ENCODE data around the gene GRIA4. TPM values are rescaled to one million over a fixed set of nuclear protein-coding genes. Genes with fewer than 3 reads are reported as not detected.

The GRIA4 gene
- total RNA-seq, 2 experiments from 2014 or later, result not detected

DNA sequence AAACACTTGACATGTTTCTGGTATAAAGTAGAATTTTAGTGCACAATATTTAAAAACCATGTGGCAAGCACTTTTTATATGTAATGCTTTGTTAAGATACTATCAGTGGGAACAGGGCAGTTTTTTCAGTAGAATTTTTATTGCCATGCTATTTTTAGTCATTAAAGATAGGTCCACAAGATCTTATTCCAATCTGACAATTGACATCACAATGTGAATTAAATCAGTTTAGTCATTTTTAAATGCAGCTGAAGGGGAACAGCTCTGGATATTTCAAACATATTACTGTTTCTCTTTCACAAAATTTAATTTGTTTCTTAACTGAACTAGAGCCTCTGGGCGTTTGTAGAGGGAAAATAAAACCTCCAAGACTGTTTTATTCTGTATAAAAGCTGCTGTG is 218.0 kb downstream of the GRIA4 start:
- POLR2A ChIA-PET, result no interaction called here
- Mint-ChIP-seq H3K4me1 (ENCODE audit: low read depth) (no peaks in the 10 kb centered on the region), H3K27ac (no peak overlapping the region), H3K9me3 (no peaks in the 10 kb centered on the region), H3K4me3 (no peak overlapping the region), H3K36me3 (no peaks in the 10 kb centered on the region), H3K27me3 (no peaks in the 10 kb centered on the region)
- no peak for DNase-seq
- intact Hi-C loops (cut with micrococcal nuclease), result no loop called here
- CTCF ChIA-PET, result no interaction called here

DNA sequence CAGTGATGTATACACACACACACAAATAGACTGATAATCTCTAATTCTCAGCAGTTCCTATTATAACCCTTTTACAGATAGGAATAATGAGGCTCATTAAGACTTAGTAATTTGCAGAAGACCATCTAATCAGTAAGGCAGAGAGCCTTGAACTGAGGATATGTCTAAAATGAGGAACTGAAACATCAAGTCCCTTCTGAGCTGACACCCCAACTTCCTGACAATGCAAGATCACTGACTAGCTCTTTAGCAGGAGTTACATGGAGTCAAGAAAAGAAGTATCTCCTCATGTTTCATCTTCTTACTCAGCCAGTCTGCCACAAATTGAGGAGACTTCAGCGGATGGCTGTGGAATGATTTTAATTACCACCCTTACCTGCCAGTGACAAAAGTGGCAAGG is 219.2 kb downstream of the GRIA4 start:
- ChIA-PET CTCF (no interaction called here), POLR2A (no interaction called here)
- no peaks in the 10 kb centered on the region for H3K36me3 Mint-ChIP-seq
- intact Hi-C loops (cut with micrococcal nuclease), result no loop called here
- no peaks in the 10 kb centered on the region for H3K27me3 Mint-ChIP-seq
- H3K27ac Mint-ChIP-seq, result no peak overlapping the region
- no peak for DNase-seq
- H3K9me3 Mint-ChIP-seq, result no peaks in the 10 kb centered on the region
- H3K4me3 Mint-ChIP-seq, result no peak overlapping the region
- H3K4me1 Mint-ChIP-seq (ENCODE audit: low read depth), result no peaks in the 10 kb centered on the region

DNA sequence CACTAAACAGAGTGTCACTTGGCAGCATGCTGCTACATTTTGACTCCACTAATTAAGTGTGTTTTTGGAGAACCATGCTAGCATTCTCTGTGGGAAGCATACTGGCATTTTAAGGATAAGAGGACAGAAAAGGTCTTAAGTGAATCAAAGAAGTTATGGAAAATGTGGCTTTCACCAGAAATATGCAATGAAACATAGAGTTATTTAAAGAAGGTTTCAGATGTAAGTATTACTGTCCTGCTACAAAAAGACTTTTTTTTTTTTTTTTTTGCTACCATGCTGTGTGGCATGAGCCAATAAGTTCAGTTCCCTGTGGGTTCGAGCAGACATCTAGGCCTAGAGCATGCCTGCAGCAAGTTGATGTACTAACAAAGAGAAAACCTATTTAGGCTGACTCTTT is 224.6 kb downstream of the GRIA4 start:
- H3K36me3 Mint-ChIP-seq, result no peaks in the 10 kb centered on the region
- intact Hi-C loops (cut with micrococcal nuclease), result no loop called here
- H3K4me1 Mint-ChIP-seq (ENCODE audit: low read depth), result no peaks in the 10 kb centered on the region
- CTCF ChIA-PET, result no interaction called here
- no peak for DNase-seq
- H3K27me3 Mint-ChIP-seq, result peaks cover 2% of the 10 kb centered on the region
- POLR2A ChIA-PET, result no interaction called here
- H3K27ac Mint-ChIP-seq, result no peak overlapping the region
- no peaks in the 10 kb centered on the region for H3K9me3 Mint-ChIP-seq
- H3K4me3 Mint-ChIP-seq, result no peak overlapping the region

DNA sequence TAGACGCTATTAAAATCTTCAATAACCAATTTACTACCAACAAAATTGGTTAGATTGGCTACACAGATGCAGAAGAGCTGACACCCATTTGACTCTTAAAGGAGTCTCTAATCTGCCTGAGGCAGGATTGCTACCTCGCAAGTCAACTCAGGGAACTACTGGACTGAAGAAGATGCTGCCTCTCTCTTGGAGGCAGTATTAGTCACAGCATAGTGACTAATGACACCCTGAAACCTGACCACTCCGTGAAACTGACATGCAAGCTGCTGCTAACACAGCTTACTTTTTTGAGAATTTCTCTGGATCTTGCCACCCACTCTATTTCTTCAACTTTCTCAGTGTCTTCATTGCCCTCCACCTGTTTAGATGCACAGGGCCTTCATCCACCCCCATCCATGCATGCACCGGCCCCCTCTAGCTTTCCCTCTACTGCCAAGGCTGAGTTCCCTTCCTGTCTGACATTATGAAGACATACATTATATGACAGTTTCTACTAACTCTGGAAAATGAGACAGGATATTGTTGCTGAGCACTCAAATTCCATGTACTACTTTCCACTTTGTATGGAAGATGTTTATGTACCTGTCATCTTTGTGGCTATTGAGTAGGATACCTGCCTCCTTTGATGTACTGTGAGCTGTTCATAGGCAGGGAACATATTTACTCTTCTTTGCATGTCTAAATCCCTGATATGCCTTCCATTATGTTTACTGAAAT is 229.0 kb downstream of the GRIA4 start:
- Mint-ChIP-seq H3K27me3 (peaks cover 2% of the 10 kb centered on the region), H3K27ac (no peak overlapping the region), H3K4me1 (ENCODE audit: low read depth) (no peaks in the 10 kb centered on the region), H3K36me3 (no peaks in the 10 kb centered on the region), H3K4me3 (no peak overlapping the region), H3K9me3 (no peaks in the 10 kb centered on the region)
- ChIA-PET CTCF (no interaction called here), POLR2A (no interaction called here)
- no peak for DNase-seq
- intact Hi-C loops (cut with micrococcal nuclease), result no loop called here

DNA sequence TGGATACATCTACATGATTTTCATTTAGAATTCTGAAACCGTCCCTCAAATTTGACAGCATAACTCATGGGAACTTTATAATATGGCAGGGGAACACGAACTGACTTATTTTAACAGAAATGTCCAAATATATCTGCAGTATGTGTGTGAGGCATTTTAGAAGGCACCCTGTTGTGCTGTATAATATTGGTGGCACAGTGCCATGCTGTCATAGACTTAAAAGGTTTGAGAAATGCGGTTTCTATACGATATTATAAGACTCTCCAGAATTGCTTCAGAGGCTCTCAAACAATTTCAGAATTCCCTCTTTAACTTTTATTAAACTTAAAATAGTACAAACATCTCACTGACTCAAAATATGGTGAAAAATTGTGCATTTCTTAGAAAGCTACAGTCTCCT is 230.5 kb downstream of the GRIA4 start:
- H3K36me3 Mint-ChIP-seq, result no peaks in the 10 kb centered on the region
- POLR2A ChIA-PET, result no interaction called here
- intact Hi-C loops (cut with micrococcal nuclease), result no loop called here
- no peaks in the 10 kb centered on the region for H3K9me3 Mint-ChIP-seq
- CTCF ChIA-PET, result no interaction called here
- no peaks in the 10 kb centered on the region for H3K4me1 Mint-ChIP-seq (ENCODE audit: low read depth)
- H3K27ac Mint-ChIP-seq, result no peak overlapping the region
- no peak for DNase-seq
- peaks cover 2% of the 10 kb centered on the region for H3K27me3 Mint-ChIP-seq
- H3K4me3 Mint-ChIP-seq, result no peak overlapping the region

DNA sequence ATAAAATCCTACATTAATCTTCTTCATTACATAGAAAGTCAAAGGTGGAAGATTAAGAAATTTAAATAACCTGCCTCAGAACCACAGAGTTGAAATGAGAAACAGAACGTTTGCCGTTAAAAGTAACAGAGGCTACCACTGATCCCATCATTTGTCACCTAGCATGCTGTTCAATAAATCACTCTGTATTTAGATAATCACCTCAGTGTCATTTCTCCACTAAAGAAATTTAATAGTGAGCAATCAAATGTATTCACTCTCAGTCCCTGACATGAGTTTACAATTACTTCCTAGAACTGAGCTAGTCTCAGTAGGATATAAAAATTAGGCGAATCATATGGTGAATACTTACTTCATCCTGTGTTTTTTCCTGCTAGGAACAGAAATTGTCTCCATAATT is 242.5 kb downstream of the GRIA4 start:
- ChIA-PET CTCF (interaction anchor here (1.0 to 1.1 kb wide), 2 partner anchors 10 to 11 kb away, joined by 3 to 4 read pairs; no protein-coding TSS in a partner anchor), POLR2A (no interaction called here)
- Mint-ChIP-seq H3K9me3 (no peaks in the 10 kb centered on the region), H3K27me3 (peaks cover 6% of the 10 kb centered on the region), H3K36me3 (no peaks in the 10 kb centered on the region), H3K27ac (no peak overlapping the region), H3K4me1 (ENCODE audit: low read depth) (no peaks in the 10 kb centered on the region), H3K4me3 (no peak overlapping the region)
- no peak for DNase-seq
- intact Hi-C loops (cut with micrococcal nuclease), result no loop called here

DNA sequence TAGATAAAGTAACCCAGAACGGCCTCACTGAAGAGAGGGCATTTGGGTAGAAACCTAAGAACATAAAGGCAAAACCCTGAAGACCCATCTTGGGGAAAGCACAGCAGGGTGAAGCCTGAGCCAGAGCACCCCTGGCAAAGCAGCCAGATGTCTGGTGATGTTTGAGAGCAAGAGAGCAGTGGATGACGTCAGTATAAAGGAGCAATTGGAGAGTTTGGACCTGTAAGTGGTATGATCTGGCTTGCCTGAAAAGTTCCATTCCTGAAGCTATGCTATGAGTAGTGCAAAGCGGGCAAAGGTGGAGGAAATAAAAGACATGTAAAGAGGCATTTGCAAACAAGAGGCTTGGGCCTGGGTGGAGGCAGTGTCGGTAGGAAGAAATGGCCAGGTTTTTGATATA is 244.4 kb downstream of the GRIA4 start:
- Mint-ChIP-seq H3K36me3 (no peaks in the 10 kb centered on the region), H3K27ac (no peak overlapping the region), H3K9me3 (no peaks in the 10 kb centered on the region), H3K4me1 (ENCODE audit: low read depth) (no peaks in the 10 kb centered on the region), H3K27me3 (peaks cover 5% of the 10 kb centered on the region), H3K4me3 (no peak overlapping the region)
- intact Hi-C loops (cut with micrococcal nuclease), result no loop called here
- DNase-seq, result no peak
- POLR2A ChIA-PET, result no interaction called here
- CTCF ChIA-PET, result interaction anchor here (2.5 kb wide), 1 partner anchor 8 kb away, joined by 12 read pairs; no protein-coding TSS in a partner anchor

DNA sequence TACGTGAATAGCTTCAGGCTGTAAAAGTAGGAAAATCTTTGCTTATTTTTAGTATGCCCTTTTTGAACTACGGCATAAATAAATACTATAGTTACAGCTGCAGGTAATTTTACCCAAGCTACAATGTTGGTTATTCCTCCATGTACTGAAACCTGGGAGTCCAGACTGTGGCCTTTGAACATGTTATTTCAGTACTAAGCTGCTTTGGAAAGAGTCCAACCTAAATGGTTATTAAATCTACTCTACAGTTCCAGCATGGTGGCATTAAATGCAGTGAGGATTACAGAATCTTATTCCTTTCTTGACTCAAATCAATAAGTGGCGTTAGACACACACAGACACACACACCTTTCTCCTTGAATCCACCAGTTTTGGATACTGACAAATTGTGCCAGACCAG is 247.1 kb downstream of the GRIA4 start:
- Mint-ChIP-seq H3K9me3 (no peaks in the 10 kb centered on the region), H3K27ac (no peak overlapping the region), H3K4me1 (ENCODE audit: low read depth) (no peaks in the 10 kb centered on the region), H3K4me3 (no peak overlapping the region), H3K27me3 (peaks cover 8% of the 10 kb centered on the region), H3K36me3 (no peaks in the 10 kb centered on the region)
- intact Hi-C loops (cut with micrococcal nuclease), result no loop called here
- no peak for DNase-seq
- POLR2A ChIA-PET, result no interaction called here
- CTCF ChIA-PET, result no interaction called here

DNA sequence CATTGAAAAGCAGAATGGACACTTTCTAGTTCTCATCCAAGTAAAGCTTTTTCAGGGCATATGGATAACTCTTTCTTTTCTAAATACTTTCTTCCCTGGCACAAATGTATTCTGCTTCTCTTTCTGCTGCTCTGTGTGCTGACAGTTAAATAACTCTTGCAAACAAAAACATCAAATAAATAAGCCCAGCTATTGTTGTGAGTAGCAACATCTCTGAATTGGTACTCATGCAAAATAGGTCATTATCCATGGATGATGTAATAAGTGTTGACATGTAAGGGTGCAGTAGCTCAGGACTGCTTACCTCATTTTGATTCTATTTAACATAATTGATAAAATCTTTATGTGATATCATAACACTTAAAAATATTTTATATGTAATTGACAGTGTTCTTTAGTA is 247.9 kb downstream of the GRIA4 start:
- intact Hi-C loops (cut with micrococcal nuclease), result no loop called here

DNA sequence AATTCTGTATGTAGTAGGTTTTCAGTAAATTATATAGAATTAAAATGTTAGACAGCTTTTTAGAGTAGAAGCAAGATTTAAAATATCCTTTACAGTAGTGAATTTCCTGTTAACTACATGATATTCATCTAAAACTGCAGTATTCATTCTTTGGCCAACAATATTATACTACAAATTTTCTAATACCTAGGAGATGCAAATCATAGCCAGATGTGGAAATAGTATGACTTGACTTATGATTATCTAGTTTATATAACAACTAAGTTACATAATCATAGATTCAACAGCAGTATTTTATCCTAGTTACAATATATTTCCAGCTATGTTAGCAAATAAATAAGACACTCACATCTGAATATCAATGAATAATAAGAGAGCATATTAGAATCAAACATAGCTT is 249.0 kb downstream of the GRIA4 start:
- no peak overlapping the region for H3K27ac Mint-ChIP-seq
- ChIA-PET POLR2A (no interaction called here), CTCF (interaction anchor here (0.6 kb wide), 1 partner anchor 32 kb away, joined by 3 read pairs; no protein-coding TSS in a partner anchor)
- DNase-seq, result no peak
- H3K4me3 Mint-ChIP-seq, result no peak overlapping the region
- no peaks in the 10 kb centered on the region for H3K36me3 Mint-ChIP-seq
- intact Hi-C loops (cut with micrococcal nuclease), result no loop called here
- H3K4me1 Mint-ChIP-seq (ENCODE audit: low read depth), result no peaks in the 10 kb centered on the region
- H3K27me3 Mint-ChIP-seq, result peaks cover 9% of the 10 kb centered on the region
- no peaks in the 10 kb centered on the region for H3K9me3 Mint-ChIP-seq

More for the DNA sequence above, 247.9 kb downstream of the GRIA4 start:
- no peaks in the 10 kb centered on the region for H3K4me1 Mint-ChIP-seq (ENCODE audit: low read depth)
- no peak for DNase-seq
- peaks cover 8% of the 10 kb centered on the region for H3K27me3 Mint-ChIP-seq
- ChIA-PET CTCF (no interaction called here), POLR2A (no interaction called here)
- H3K27ac Mint-ChIP-seq, result no peak overlapping the region
- no peaks in the 10 kb centered on the region for H3K36me3 Mint-ChIP-seq
- H3K9me3 Mint-ChIP-seq, result no peaks in the 10 kb centered on the region
- no peak overlapping the region for H3K4me3 Mint-ChIP-seq

DNA sequence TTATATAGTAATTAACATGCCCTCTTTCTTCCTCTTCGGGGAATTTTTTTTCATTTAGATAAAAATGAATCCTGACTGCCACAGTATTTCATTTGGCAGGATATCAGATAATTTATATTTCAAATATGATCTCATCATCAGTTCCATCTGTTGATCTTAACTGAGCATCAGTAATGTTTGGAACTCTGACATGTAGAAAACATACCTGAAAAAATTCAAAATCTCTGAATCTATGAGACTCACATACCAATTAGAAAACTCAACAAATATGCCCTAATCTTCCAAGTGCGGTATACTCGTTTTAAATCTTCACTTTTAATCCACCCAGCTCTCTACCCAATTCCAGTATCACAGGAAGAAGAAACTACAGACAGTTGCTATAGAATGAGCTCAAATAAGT is 250.2 kb downstream of the GRIA4 start:
- Mint-ChIP-seq H3K27me3 (peaks cover 9% of the 10 kb centered on the region), H3K27ac (no peak overlapping the region), H3K4me3 (no peak overlapping the region), H3K9me3 (no peaks in the 10 kb centered on the region), H3K36me3 (no peaks in the 10 kb centered on the region), H3K4me1 (ENCODE audit: low read depth) (no peaks in the 10 kb centered on the region)
- intact Hi-C loops (cut with micrococcal nuclease), result no loop called here
- ChIA-PET CTCF (no interaction called here), POLR2A (no interaction called here)
- no peak for DNase-seq

DNA sequence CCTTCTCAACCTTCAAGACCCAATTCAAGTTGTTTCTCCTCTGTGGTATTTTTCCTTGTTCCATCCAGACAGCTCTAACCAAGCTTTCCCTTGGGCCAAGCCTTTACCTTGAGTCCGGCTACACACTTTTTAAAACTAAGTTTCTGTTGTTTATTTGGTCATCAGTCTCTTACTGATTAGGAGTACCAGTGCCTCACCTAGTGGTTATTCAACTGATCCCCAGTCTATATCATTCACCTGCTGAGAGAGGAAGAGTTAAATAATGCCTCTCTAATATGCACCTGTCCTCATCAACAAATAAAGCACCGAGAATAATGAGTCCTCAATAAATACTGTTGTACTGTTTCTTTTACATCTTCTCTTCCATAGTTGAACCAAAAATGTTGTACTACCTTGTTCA is 251.4 kb downstream of the GRIA4 start:
- DNase-seq, result no peak
- POLR2A ChIA-PET, result no interaction called here
- H3K27ac Mint-ChIP-seq, result no peak overlapping the region
- H3K27me3 Mint-ChIP-seq, result peaks cover 6% of the 10 kb centered on the region
- CTCF ChIA-PET, result no interaction called here
- H3K4me1 Mint-ChIP-seq (ENCODE audit: low read depth), result no peaks in the 10 kb centered on the region
- intact Hi-C loops (cut with micrococcal nuclease), result no loop called here
- H3K36me3 Mint-ChIP-seq, result no peaks in the 10 kb centered on the region
- no peaks in the 10 kb centered on the region for H3K9me3 Mint-ChIP-seq
- no peak overlapping the region for H3K4me3 Mint-ChIP-seq

DNA sequence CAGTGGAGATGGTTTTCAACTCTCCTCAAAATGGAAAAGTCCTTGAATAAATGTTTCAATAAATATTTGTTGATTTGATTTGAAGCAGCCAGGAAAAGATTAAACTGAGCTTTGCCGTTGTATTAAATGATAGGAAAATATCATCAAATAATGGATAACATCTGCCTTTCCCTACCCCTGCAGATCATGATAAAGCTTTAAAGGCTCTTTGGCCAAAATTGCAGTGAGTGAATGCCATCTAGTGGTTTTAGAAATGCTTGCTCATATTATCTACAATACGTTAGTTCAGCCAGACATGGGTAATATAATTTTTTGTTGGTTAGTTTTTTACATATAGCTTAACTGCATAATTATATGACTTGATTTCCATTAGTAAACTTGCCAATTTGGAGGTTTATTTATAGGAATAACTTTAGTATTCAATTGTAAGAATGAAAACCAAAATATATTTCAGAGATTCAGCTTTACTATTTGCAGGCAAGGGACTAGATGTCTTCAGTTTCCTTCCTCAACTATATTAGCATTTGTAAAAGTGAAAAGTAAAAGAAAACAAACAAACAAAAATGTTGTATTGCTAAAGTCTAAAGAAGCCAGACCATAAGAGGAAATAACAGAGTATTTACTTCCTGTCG is 253.0 kb downstream of the GRIA4 start:
- H3K4me1 Mint-ChIP-seq (ENCODE audit: low read depth), result no peaks in the 10 kb centered on the region
- ChIA-PET CTCF (interaction anchor here (0.8 to 2.2 kb wide), 7 partner anchors 9 to 1700 kb away, joined by 3 to 12 read pairs (median 4); no protein-coding TSS in a partner anchor), POLR2A (no interaction called here)
- H3K27ac Mint-ChIP-seq, result no peak overlapping the region
- no peaks in the 10 kb centered on the region for H3K9me3 Mint-ChIP-seq
- H3K27me3 Mint-ChIP-seq, result peaks cover 5% of the 10 kb centered on the region
- no peaks in the 10 kb centered on the region for H3K36me3 Mint-ChIP-seq
- no peak for DNase-seq
- no peak overlapping the region for H3K4me3 Mint-ChIP-seq
- intact Hi-C loops (cut with micrococcal nuclease), result loop anchor here (1.0 kb wide), 1 partner anchor 1253 kb away; no protein-coding TSS in a partner anchor
